ENCODE results near the gene CROCC. TPM values are rescaled to one million over a fixed set of nuclear protein-coding genes. Genes with fewer than 3 reads are reported as not detected.

CROCC gene
- total and polyA plus RNA-seq, 2 experiments from 2014 or later, result 15.1 to 106 TPM

GRCh38 chr1:16965486-16966067 lies 43.8 kb downstream of the CROCC start (continued):
- no peak for TF ChIP-seq NANOG (IDR thresholded peaks at IDR 0.05; ENCODE audit: borderline replicate concordance)
- TF ChIP-seq EZH2phosphoT487 (IDR thresholded peaks at IDR 0.05; ENCODE audit: unreplicated experiment), result no peak
- TF ChIP-seq CREB1 (CRISPR knock-in tag; IDR thresholded peaks at IDR 0.05; ENCODE audit: low read depth), result no peak
- no peak for TF ChIP-seq ZNF331 (CRISPR knock-in tag; IDR thresholded peaks at IDR 0.05; ENCODE audit: low read depth)

DNA sequence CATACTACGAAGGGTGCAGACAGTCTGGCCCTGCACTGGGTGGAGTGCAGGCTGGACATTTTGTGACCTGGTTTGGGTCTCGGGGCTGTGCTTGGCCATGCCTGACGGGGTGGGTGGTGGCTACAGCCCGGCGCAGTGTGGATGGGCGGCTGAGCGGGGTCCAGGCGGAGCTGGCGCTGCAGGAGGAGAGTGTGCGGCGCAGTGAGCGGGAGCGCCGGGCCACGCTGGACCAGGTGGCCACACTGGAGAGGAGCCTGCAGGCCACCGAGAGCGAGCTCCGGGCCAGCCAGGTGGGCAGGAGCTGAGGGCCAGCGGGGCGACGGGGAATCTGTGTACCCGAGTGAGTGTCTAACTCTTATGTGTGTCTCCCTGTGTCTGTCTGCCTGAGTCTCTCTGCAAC lies 44.6 kb downstream of the CROCC start:
- no peak overlapping the region for H2AFZ ChIP-seq
- peaks cover 3% of the 10 kb centered on the region; the same call in 1 of the 2 replicates for H3K36me3 ChIP-seq (ENCODE audit: insufficient read depth)
- no peak overlapping the region for H3K4me3 ChIP-seq
- H3K79me2 ChIP-seq (replicated peaks; ENCODE audit: insufficient read depth), result 0 out of 2 replicates have a peak, but pooled peaks cover 2% of the 10 kb centered on the region
- H3K9me2 ChIP-seq (ENCODE audit: insufficient read depth), result no peaks in the 10 kb centered on the region
- H3K9me3 Mint-ChIP-seq, result no peaks in the 10 kb centered on the region
- 0 out of 2 replicates have a peak, but pooled peaks cover 3% of the 10 kb centered on the region for H4K20me1 ChIP-seq (replicated peaks; ENCODE audit: insufficient read depth)
- peaks cover 3% of the 10 kb centered on the region; the same call in 1 of the 3 replicates for H3K4me1 Mint-ChIP-seq
- no peak overlapping the region for H3K27ac Mint-ChIP-seq
- peaks cover 13% of the 10 kb centered on the region for H3K27me3 Mint-ChIP-seq (ENCODE audit: insufficient read depth, low read depth, poor library complexity)
- no peak overlapping the region for H3K4me2 ChIP-seq
- H3K27me3 ChIP-seq (ENCODE audit: insufficient read depth), result no peaks in the 10 kb centered on the region
- DNase-seq (ENCODE audit: low spot score) (no peak), ATAC-seq (no peak)
- H3K36me3 Mint-ChIP-seq (ENCODE audit: low read depth), result peaks cover 42% of the 10 kb centered on the region
- no peaks in the 10 kb centered on the region; the same call in 1 of the 2 replicates for H3K4me1 ChIP-seq (ENCODE audit: insufficient read depth)
- peaks cover 5% of the 10 kb centered on the region; the same call in 1 of the 2 replicates for H3F3A ChIP-seq (replicated peaks; ENCODE audit: low read depth)
- no peak overlapping the region for H3K4me3 Mint-ChIP-seq
- H3K27ac ChIP-seq (ENCODE audit: low read depth), result no peak overlapping the region
- TF ChIP-seq EZH2 (IDR thresholded peaks at IDR 0.05; ENCODE audit: low read depth, unreplicated experiment), result no peak
- TF ChIP-seq, protein P1, sequence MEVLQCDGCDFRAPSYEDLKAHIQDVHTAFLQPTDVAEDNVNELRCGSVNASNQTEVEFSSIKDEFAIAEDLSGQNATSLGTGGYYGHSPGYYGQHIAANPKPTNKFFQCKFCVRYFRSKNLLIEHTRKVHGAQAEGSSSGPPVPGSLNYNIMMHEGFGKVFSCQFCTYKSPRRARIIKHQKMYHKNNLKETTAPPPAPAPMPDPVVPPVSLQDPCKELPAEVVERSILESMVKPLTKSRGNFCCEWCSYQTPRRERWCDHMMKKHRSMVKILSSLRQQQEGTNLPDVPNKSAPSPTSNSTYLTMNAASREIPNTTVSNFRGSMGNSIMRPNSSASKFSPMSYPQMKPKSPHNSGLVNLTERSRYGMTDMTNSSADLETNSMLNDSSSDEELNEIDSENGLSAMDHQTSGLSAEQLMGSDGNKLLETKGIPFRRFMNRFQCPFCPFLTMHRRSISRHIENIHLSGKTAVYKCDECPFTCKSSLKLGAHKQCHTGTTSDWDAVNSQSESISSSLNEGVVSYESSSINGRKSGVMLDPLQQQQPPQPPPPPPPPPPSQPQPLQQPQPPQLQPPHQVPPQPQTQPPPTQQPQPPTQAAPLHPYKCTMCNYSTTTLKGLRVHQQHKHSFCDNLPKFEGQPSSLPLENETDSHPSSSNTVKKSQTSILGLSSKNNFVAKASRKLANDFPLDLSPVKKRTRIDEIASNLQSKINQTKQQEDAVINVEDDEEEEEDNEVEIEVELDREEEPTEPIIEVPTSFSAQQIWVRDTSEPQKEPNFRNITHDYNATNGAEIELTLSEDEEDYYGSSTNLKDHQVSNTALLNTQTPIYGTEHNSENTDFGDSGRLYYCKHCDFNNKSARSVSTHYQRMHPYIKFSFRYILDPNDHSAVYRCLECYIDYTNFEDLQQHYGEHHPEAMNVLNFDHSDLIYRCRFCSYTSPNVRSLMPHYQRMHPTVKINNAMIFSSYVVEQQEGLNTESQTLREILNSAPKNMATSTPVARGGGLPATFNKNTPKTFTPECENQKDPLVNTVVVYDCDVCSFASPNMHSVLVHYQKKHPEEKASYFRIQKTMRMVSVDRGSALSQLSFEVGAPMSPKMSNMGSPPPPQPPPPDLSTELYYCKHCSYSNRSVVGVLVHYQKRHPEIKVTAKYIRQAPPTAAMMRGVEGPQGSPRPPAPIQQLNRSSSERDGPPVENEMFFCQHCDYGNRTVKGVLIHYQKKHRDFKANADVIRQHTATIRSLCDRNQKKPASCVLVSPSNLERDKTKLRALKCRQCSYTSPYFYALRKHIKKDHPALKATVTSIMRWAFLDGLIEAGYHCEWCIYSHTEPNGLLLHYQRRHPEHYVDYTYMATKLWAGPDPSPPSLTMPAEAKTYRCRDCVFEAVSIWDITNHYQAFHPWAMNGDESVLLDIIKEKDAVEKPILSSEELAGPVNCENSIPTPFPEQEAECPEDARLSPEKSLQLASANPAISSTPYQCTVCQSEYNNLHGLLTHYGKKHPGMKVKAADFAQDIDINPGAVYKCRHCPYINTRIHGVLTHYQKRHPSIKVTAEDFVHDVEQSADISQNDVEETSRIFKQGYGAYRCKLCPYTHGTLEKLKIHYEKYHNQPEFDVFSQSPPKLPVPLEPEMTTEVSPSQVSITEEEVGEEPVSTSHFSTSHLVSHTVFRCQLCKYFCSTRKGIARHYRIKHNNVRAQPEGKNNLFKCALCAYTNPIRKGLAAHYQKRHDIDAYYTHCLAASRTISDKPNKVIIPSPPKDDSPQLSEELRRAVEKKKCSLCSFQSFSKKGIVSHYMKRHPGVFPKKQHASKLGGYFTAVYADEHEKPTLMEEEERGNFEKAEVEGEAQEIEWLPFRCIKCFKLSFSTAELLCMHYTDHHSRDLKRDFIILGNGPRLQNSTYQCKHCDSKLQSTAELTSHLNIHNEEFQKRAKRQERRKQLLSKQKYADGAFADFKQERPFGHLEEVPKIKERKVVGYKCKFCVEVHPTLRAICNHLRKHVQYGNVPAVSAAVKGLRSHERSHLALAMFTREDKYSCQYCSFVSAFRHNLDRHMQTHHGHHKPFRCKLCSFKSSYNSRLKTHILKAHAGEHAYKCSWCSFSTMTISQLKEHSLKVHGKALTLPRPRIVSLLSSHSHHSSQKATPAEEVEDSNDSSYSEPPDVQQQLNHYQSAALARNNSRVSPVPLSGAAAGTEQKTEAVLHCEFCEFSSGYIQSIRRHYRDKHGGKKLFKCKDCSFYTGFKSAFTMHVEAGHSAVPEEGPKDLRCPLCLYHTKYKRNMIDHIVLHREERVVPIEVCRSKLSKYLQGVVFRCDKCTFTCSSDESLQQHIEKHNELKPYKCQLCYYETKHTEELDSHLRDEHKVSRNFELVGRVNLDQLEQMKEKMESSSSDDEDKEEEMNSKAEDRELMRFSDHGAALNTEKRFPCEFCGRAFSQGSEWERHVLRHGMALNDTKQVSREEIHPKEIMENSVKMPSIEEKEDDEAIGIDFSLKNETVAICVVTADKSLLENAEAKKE (CRISPR knock-in tag; IDR thresholded peaks at IDR 0.05), result no peak
- no peak for TF ChIP-seq ZNF331 (CRISPR knock-in tag; IDR thresholded peaks at IDR 0.05; ENCODE audit: low read depth)
- TF ChIP-seq REST (IDR thresholded peaks at IDR 0.05; ENCODE audit: unreplicated experiment), result no peak
- TF ChIP-seq ZNF114 (CRISPR knock-in tag; IDR thresholded peaks at IDR 0.05), result no peak
- no peak for TF ChIP-seq POLR2AphosphoS5 (IDR thresholded peaks at IDR 0.05; ENCODE audit: low read depth)
- no peak for TF ChIP-seq EZH2phosphoT487 (IDR thresholded peaks at IDR 0.05; ENCODE audit: unreplicated experiment)
- TF ChIP-seq JUNB (IDR thresholded peaks at IDR 0.05; ENCODE audit: unreplicated experiment), result no peak
- TF ChIP-seq NANOG (IDR thresholded peaks at IDR 0.05; ENCODE audit: borderline replicate concordance), result no peak
- no peak for TF ChIP-seq CREB1 (CRISPR knock-in tag; IDR thresholded peaks at IDR 0.05; ENCODE audit: low read depth)
- TF ChIP-seq, protein P2, sequence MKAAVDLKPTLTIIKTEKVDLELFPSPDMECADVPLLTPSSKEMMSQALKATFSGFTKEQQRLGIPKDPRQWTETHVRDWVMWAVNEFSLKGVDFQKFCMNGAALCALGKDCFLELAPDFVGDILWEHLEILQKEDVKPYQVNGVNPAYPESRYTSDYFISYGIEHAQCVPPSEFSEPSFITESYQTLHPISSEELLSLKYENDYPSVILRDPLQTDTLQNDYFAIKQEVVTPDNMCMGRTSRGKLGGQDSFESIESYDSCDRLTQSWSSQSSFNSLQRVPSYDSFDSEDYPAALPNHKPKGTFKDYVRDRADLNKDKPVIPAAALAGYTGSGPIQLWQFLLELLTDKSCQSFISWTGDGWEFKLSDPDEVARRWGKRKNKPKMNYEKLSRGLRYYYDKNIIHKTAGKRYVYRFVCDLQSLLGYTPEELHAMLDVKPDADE (IDR thresholded peaks at IDR 0.05), result no peak
- TF ChIP-seq, protein P3, sequence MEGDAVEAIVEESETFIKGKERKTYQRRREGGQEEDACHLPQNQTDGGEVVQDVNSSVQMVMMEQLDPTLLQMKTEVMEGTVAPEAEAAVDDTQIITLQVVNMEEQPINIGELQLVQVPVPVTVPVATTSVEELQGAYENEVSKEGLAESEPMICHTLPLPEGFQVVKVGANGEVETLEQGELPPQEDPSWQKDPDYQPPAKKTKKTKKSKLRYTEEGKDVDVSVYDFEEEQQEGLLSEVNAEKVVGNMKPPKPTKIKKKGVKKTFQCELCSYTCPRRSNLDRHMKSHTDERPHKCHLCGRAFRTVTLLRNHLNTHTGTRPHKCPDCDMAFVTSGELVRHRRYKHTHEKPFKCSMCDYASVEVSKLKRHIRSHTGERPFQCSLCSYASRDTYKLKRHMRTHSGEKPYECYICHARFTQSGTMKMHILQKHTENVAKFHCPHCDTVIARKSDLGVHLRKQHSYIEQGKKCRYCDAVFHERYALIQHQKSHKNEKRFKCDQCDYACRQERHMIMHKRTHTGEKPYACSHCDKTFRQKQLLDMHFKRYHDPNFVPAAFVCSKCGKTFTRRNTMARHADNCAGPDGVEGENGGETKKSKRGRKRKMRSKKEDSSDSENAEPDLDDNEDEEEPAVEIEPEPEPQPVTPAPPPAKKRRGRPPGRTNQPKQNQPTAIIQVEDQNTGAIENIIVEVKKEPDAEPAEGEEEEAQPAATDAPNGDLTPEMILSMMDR (conservative IDR thresholded peaks at IDR 0.05; ENCODE audit: low read depth in 2 of 2), result no peak
